Activated CD4-positive, alpha-beta T cell treated with anti-CD3 and anti-CD28 coated beads, Interleukin-10, Interleukin-2, amounts not matched to agents 100 ng/mL and 50 ng/mL, durations not matched to agents 16 hours and 8 hours (primary cell): Measurements from ENCODE around the gene WDR6.
A peak's percentile ranks its signal among the peaks of the same experiment; 100 is the strongest.

Experiments
- DNase-seq: peaks from one replicate; pipeline ENCODE4 v3.0.0-alpha.2; 2020

The WDR6 gene

DNA sequence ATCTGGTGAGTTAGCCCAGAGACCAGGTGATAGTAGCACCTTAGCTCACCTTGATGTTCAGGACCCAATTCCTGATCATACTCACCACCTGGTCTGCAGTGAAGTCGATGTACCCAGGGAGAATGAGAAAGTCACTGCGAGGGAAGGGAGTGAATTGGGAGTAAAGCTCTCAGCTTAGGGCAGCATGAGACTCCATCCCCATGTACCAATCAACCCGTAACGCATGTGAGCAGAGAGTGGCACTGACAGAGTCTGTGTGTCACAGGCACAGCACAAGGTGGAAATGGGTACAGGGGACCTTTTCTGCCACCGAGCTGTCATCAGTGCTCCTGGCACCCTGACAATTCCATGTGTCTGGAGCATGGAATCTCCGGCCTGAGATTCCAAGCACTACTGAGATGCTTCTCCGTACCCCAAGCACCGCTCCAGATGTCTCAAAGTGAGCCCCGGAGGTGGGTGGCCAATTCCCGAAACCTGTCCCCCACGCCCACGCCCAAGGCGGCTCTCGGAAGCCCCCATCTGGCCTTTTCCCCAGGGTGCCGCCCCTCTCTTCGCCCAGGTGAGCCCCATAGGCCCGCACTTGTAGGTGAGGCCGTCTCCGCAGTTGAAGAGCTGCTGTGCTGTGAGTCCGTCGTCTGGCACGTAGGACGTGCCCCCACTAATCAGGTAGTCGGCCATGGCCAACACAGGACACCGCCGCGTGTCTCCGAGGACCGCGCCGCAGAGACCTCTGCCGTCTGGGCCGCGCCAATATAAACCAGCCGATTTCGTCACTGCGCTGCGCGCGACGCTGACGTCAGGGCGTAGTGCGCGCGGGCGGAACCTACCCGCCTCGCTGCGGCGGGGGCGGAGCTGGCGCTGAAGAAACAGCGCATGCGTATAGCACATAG is 21.7 kb downstream of the WDR6 start, which contains the start of gene IMPDH2:
TSS of gene IMPDH2 (minus strand) at position 726 of the 890 bp plus-strand sequence. CDS start at position 678, 48 bp downstream.
- peak; percentile 97 for DNase-seq

DNA sequence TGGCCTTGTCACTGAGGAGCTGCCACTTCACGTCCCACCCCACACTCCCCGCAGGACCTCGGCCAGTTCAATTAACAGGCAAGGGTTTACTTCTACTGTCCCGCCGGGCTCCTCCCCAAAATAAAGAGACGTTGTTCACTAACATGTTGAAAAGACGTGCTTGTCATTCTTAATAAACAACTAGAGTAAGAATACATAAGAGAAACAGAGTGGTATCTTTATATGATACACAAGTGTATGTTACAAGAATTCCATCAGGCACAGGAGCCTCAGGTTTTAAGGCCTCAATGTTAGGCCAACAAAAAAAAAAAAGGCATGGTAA is 22.3 kb downstream of the WDR6 start:
- no peak for DNase-seq

DNA sequence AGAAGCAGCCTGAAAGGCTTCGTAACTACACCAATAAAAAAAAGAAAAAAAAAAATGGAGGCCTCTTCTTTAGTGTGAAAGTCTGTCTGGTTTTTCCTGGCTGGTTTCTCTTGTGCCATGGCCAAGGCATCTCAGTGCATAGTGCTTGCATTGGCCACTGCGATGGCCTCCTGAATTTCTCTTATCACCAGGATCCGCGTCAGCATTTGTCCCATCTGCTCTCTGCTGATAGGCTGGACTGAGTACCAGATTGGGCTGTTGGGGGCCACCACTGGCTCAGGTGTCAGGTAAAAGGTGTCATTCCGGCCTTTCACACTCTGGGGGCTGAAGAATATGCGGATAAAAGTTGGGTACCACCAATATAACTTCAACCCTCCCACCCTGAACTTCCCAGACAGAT is 23.1 kb downstream of the WDR6 start:
- no peak for DNase-seq

DNA sequence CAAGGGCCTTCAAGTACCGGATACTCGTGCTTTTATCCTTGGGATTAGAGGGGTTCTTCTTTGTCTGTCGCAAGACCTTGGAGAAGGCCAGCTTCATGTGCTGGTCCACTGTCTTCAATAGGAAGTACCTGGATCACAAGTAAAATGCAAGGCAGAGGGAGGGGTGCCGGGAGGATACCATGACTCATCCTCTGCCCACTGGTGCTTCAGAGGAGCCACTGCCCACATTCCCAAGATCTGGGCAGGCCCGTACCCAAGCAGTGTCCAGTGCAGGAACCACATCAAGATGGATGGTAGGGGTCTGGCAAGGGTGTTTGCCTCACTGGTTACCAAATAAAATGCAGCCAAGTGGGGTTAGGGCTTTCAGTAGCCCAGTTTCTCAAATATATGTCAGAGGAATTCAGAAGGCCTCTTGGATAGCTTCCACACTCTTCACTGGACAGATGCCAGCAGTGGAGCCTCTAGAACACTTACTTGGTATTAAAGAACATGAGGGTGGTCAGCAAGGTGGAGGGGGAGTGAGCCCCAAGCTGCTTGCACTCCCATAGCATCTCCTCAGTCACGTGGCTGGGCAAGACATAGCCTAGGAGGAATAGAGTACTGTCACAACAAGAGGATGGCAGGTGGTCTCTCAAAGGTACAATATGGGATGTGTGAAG is 25.6 kb downstream of the WDR6 start:
- no peak for DNase-seq

DNA sequence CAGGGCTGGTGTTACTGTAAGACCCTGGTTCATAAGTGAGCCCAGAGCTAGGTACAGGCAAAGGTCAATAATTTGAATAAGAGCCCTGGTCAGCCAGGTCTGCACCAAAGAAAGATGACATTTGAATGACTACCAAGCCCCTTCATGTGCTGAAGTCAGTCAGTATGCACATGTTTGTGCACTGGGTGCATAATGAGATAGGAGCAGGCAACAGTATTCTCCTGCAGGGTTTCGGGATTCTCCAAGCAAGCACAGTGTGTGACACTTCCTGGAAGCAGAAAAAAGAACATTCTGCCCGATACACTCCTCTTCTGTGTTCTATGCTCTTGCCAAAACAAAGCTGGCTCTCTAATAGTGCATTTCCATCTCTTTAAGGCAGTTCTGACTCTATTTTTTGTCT is 27.5 kb downstream of the WDR6 start:
- no peak for DNase-seq

DNA sequence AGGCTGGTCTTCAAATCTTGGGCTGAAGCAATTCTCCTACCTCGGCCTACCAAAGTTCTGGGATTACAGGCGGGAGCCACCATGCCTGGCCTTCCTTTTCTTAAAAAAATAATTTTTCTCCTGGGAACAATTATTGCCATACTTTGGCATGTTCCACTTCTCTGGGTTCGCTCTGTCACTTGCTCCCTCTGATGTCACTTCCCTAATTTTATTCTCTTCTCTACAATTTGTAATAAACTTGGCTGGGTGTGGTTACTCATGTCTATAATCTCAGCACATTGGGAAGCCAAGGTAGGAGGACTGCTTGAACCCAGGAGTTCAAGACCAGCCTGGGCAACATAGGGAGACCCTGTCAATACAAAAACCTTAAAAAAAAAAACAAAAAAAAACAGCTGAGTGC is 28.1 kb downstream of the WDR6 start:
- no peak for DNase-seq

DNA sequence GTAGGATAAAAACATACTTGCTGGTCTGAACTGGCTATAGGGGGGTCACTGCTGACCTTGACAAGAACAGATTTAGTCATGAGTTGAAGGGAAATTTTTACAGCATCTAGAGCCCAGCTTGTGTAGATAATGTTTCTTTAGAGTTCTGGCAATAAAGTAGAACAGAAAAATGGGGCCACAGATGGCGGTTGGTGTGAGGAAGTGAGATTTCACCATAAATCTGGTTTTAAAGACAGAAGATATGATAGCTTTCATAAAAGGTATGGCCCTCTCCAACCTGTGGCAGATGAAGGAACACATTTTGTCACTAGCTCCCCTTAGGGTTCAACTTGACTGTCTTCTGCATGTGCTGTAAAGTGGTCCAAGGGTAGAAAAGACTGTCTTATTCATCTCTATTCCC is 46.4 kb downstream of the WDR6 start:
- no peak for DNase-seq

DNA sequence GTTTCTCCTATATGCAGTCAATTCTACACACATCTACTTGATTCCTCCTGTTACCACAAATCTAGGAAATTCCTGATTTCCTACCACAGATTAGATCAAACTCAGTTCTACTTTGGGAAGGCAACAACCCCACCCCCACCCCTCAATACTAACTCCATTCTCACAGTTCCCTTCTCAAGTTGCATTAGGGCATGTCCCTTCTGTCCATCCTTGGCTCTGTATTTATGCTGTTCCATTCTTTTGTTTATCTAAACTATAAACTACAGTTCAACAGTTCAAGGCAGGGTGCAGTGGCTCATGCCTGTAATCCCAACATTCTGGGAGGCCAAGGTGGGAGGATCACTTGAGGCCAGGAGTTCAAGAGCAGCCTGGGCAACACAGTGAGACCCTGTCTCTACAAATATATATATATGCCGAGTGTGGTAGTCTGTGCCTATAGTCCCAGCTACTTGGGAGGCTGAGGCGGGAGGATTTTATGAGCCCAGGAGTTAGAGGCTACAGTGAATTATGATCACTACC is 47.2 kb downstream of the WDR6 start:
- no peak for DNase-seq

DNA sequence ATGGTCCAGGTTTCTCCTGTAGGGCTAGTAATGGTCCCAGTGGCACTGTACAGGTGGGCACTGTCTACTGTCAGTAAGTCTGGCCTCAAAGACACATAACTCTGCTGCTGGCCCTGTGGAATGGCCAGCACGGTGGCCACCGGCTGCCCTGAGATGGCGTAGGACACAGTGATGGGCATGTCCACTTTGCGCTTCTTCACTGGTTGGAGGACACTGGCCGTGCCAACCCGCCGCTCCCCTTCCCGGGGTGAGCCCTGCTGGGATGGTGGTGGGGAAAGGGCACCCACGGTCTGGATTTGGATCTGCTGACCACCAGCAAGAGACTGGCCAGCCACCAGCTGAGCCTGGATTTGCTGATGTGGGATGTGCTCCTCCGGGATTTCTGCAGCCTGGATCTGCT is 50.1 kb downstream of the WDR6 start:
- no peak for DNase-seq

DNA sequence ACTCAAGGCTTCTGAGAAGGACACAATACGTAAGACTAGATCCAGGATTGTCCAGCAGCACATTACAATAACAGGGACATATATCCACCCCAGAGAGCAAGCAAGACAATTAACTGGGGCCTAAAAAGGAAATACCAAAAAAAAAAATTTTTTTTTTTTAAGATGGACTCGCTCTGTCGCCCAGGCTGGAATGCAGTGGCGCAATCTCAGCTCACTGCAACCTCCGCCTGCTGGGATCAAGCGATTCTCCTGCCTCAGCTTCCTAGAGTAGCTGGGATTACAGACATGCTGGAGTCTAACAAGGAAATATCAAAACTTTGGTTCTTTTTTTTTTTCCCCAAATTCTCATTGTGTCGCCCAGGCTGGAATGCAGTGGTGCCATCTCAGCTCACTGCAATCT is 50.8 kb downstream of the WDR6 start:
- no peak for DNase-seq
